Transverse colon (tissue), 4 donors: Measurements from ENCODE around the gene SOX18. TPM values are rescaled to one million over a fixed set of nuclear protein-coding genes. Genes with fewer than 3 reads are reported as not detected.

ENCODE experiments used
- DNase-seq: peaks from one replicate; pipeline ENCODE4 v3.0.0-alpha.2; 2019
- H3K27ac ChIP-seq, 4 donors: fragments of 200-600 bp; sonication (generic); 2 replicates each; pipeline ENCODE4 v1.5.1; 2016 to 2018; ENCODE audit warnings: inconsistent platforms in 4 of 4
- H3K27me3 ChIP-seq: fragments of 200-600 bp; sonication (generic); 2 replicates; pipeline ENCODE4 v1.5.1; 2017; ENCODE audit warnings: inconsistent platforms
- H3K36me3 ChIP-seq, 4 donors: fragments of 200-600 bp; sonication (generic); 2 replicates each; pipeline ENCODE4 v1.5.1; 2017 to 2019; ENCODE audit warnings: inconsistent platforms in 4 of 4
- H3K4me1 ChIP-seq, 4 donors: fragments of 200-600 bp; sonication (generic); 2 replicates each; pipeline ENCODE4 v1.5.1; 2017 to 2020; ENCODE audit warnings: inconsistent platforms in 4 of 4
- H3K4me3 ChIP-seq, 4 donors: fragments of 200-600 bp; sonication (generic); 1 replicate in 1 of 4; 2 replicates in 3 of 4; pipeline versions ENCODE4 v1.5.1 to v1.6.1; 2017 to 2019; ENCODE audit warnings: inconsistent platforms in 4 of 4
- H3K9me3 ChIP-seq, 2 donors: fragments of 200-600 bp; sonication (generic); 2 replicates each; pipeline ENCODE4 v1.5.1; 2017 to 2019; ENCODE audit warnings: inconsistent platforms in 2 of 2
- EP300 ChIP-seq: sonication (generic); formaldehyde crosslinking; IDR thresholded peaks from one replicate; pipeline ENCODE4 v1.6.1; 2017; ENCODE audit warnings: antibody characterized with exemption, low read depth
- POLR2A ChIP-seq: fragments of 450-650 bp; IDR thresholded peaks from one replicate; pipeline ENCODE4 v1.6.1; 2016; ENCODE audit warnings: antibody characterized with exemption, mild to moderate bottlenecking, moderate library complexity
- POLR2AphosphoS5 ChIP-seq, 3 donors: sonication (generic); formaldehyde crosslinking; IDR thresholded peaks; one replicate each; pipeline ENCODE4 v1.6.1; 2016; ENCODE audit warnings: antibody characterized with exemption in 3 of 3
- WGBS, 2 donors: methylation state at CpG; one replicate each; pipeline ENCODE4 v1.1.5; 2018; ENCODE audit warnings: low coverage in 1 of 2; 5-methylcytosine and 5-hydroxymethylcytosine counted together
- in situ Hi-C, 4 donors: fragments of 200-750 bp; cut with MboI; loops; one replicate each; pipeline versions ENCODE4 v1.15.0 to v1.15.1; 2017; ENCODE audit warnings: low sequenced_read_pairs in 3 of 4, low pct_ligation_motif_present in 1 of 4, low pct_unique_long_range_greater_than_20kb in 1 of 4
- intact Hi-C: fragments of 100-400 bp; cut with DNase I; formaldehyde crosslinking; loops from one replicate; pipeline ENCODE4 v1.15.1; 2023; ENCODE audit warnings: low total_unique reads
- total RNA-seq, 4 donors: library from RNA; depleted of rRNA; stranded (reverse); fragments of >200 nt; gene quantifications; one replicate each; pipeline ENCODE4 v1.1.0, GENCODE V29; 2016
- TF ChIP-seq, protein P1 (sequence below), 5 experiments: fragments of 200-600 bp in 3 of 5; fragments of 450-650 bp in 2 of 5; sonication (generic) in 3 of 5; IDR thresholded peaks; 1 replicate in 2 of 5; 2 replicates in 3 of 5; pipeline ENCODE4 v1.5.1; 2016 to 2017; ENCODE audit warnings: antibody characterized with exemption in 5 of 5, inconsistent platforms in 3 of 5, mild to moderate bottlenecking in 2 of 5, moderate library complexity in 1 of 5

Gene SOX18
- total RNA-seq, 4 donors from 2014 or later = 1.8 to 14.2 (median 6.5) TPM

GRCh38 chr20:64067733-64068307 is 18.4 kb upstream of the SOX18 start:
- WGBS, 2 donors = 75% methylated on average over 11 of the region's 12 CpGs; no CpG with 5 or more reads in 1 of the 2 donors
- TF ChIP-seq, protein P1, sequence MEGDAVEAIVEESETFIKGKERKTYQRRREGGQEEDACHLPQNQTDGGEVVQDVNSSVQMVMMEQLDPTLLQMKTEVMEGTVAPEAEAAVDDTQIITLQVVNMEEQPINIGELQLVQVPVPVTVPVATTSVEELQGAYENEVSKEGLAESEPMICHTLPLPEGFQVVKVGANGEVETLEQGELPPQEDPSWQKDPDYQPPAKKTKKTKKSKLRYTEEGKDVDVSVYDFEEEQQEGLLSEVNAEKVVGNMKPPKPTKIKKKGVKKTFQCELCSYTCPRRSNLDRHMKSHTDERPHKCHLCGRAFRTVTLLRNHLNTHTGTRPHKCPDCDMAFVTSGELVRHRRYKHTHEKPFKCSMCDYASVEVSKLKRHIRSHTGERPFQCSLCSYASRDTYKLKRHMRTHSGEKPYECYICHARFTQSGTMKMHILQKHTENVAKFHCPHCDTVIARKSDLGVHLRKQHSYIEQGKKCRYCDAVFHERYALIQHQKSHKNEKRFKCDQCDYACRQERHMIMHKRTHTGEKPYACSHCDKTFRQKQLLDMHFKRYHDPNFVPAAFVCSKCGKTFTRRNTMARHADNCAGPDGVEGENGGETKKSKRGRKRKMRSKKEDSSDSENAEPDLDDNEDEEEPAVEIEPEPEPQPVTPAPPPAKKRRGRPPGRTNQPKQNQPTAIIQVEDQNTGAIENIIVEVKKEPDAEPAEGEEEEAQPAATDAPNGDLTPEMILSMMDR (IDR thresholded peaks at IDR 0.05) = no peak
- no peak for TF ChIP-seq POLR2A
- TF ChIP-seq EP300 = no peak
- TF ChIP-seq POLR2AphosphoS5 (IDR thresholded peaks at IDR 0.05) = no peak

GRCh38 chr20:64067005-64067632 is 17.7 kb upstream of the SOX18 start:
- Histone ChIP-seq H3K9me3 (no peaks in the 10 kb centered on the region), H3K27me3 (peaks cover 4% of the 10 kb centered on the region), H3K4me3 (no peak overlapping the region), H3K4me1 (peaks cover 13 to 25% (median 20%) of the 10 kb centered on the region in 4 donors), H3K27ac (no peak overlapping the region), H3K36me3 (no peaks in the 10 kb centered on the region)
- 81% methylated on average over 6 of the region's 6 CpGs; no CpG with 5 or more reads in 1 of the 2 donors for WGBS, 2 donors
- DNase-seq = no peak
- intact Hi-C loops = no loop called here
- in situ Hi-C loops = no loop called here
- TF ChIP-seq POLR2A = no peak
- TF ChIP-seq EP300 = no peak
- TF ChIP-seq, protein P1 (IDR thresholded peaks at IDR 0.05) = no peak
- no peak for TF ChIP-seq POLR2AphosphoS5 (IDR thresholded peaks at IDR 0.05)

More at GRCh38 chr20:64067733-64068307, 18.4 kb upstream of the SOX18 start:
- no peak for DNase-seq
- Histone ChIP-seq H3K27me3 (peaks cover 4% of the 10 kb centered on the region), H3K36me3 (no peaks in the 10 kb centered on the region), H3K4me1 (peaks cover 9 to 19% (median 15%) of the 10 kb centered on the region in 4 donors), H3K27ac (no peak overlapping the region), H3K4me3 (no peak overlapping the region), H3K9me3 (no peaks in the 10 kb centered on the region)
- intact Hi-C loops (no loop called here), in situ Hi-C loops (no loop called here)

DNA sequence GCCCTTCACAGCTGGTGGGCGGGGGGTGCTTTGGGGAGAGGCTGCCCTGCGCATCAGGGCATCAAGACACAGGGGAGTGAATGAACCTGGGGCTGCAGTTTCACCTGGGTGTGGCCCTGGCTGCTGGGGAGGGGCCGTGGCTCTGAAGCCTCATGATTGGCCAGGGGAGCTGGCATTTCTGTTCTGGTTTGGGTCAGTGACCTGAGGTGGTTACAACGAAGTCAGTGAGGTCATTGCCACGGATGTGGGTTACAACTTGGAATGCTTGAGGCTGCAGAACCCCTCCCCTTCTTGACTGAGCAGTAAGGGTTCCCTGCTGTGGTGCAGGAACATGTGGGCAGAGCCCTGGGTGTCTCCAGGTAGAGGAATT is 16.5 kb upstream of the SOX18 start:
- peaks cover 4% of the 10 kb centered on the region for H3K27me3 ChIP-seq
- H3K4me3 ChIP-seq = no peak overlapping the region
- DNase-seq = peak; percentile 54
- no peak overlapping the region for H3K27ac ChIP-seq
- in situ Hi-C loops (no loop called here), intact Hi-C loops (no loop called here)
- WGBS, 2 donors = 18% methylated on average over 5 of the region's 5 CpGs; no CpG with 5 or more reads in 1 of the 2 donors
- H3K9me3 ChIP-seq = no peaks in the 10 kb centered on the region
- TF ChIP-seq, protein P1 (IDR thresholded peaks at IDR 0.05) = no peak
- TF ChIP-seq EP300 (no peak), POLR2AphosphoS5 (IDR thresholded peaks at IDR 0.05) (no peak), POLR2A (no peak)
- no peaks in the 10 kb centered on the region for H3K36me3 ChIP-seq
- peaks cover 13 to 26% (median 20%) of the 10 kb centered on the region in 4 donors for H3K4me1 ChIP-seq

DNA sequence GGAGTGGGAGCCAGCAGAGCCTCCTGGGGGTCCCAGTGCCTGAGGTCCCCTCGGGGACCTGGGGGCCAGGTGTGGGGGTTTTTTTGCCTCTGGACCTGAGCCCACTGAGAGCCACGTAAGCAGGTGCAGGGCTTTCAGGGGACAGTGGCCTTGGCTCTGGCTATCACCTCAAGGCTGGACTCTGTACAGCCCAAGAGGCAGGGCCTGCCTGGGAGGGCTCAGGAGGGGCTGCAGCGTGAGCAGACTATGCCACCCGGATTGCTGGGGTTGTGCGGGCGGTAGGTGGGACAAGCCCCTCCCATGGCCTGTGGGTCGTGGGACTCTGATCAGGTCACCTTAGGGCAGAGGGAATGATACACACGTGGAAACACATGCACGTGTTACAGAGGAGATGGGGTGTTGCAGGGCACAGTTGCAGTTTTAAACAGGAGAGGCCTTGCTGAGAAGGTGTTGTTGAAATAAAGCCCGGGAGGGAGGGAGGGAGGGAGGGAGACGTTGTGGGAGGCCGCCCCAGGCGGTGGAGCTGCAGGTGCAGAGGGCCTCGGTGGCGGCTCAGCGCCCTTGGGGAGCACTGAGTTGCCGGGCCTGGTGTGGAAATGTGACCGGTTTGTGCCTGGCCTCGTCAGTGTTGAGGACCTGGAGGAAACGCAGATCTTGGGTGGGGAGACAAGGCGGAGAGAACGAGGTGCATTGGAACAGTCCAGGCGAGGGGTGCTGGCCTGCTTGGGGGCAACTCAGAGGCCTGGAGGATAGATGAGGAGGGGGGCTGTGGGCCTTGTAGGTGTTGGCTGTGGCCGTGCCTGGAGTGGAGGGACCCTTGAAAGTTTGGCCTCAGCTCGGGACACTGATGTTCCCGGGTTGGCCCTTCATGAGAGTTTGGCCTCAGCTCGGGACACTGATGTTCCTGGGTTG is 15.9 kb upstream of the SOX18 start:
- 44% methylated on average over 27 of the region's 27 CpGs; no CpG with 5 or more reads in 1 of the 2 donors for WGBS, 2 donors
- DNase-seq = no peak
- Histone ChIP-seq H3K27ac (no peak overlapping the region), H3K4me1 (peaks cover 13 to 26% (median 20%) of the 10 kb centered on the region in 4 donors), H3K4me3 (no peak overlapping the region), H3K9me3 (no peaks in the 10 kb centered on the region), H3K27me3 (peaks cover 4% of the 10 kb centered on the region), H3K36me3 (no peaks in the 10 kb centered on the region)
- intact Hi-C loops = no loop called here
- TF ChIP-seq POLR2AphosphoS5 (IDR thresholded peaks at IDR 0.05) (no peak), POLR2A (no peak), EP300 (no peak)
- TF ChIP-seq, protein P1 (IDR thresholded peaks at IDR 0.05) = no peak
- in situ Hi-C loops = no loop called here
